Stimulated activated CD8-positive, alpha-beta memory T cell treated with anti-CD3 and anti-CD28 coated beads, Interleukin-4, amount 100 ng/mL, for 48 hours (primary cell): ENCODE data around the gene PLA2G7.

ENCODE experiments used
- DNase-seq: peaks from one replicate; pipeline ENCODE4 v3.0.0-alpha.2; 2020

PLA2G7 gene

DNA sequence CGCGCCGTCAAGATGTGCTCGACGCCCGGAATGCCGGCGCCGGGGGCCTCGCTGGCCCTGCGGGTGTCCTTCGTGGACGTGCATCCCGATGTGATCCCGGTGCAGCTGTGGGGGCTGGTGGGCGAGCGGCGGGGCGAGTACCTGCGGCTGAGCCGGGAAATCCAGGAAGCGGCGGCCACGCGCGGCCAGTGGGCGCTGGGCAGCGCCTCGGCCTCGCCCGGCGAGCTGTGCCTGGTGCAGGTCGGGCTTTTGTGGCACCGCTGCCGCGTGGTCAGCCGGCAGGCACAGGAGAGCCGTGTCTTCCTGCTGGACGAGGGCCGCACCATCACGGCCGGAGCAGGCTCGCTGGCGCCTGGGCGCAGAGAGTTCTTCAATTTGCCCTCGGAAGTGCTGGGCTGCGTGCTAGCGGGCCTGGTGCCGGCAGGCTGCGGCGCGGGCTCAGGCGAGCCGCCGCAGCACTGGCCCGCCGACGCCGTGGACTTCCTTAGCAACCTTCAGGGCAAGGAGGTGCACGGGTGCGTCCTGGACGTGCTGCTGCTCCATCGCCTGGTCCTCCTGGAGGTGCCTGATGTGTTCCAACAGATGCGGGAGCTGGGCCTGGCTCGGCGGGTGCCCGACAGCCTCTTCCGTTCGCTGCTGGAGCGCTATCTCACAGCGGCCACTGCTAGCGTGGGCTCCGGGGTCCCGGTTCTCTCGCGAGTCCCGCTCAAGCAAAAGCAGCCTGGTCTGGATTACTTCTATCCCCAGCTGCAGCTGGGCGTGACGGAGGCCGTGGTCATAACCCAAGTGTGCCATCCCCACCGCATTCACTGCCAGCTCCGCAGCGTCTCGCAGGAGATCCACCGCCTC is 46.8 kb downstream of the PLA2G7 start:
- no peak for DNase-seq

DNA sequence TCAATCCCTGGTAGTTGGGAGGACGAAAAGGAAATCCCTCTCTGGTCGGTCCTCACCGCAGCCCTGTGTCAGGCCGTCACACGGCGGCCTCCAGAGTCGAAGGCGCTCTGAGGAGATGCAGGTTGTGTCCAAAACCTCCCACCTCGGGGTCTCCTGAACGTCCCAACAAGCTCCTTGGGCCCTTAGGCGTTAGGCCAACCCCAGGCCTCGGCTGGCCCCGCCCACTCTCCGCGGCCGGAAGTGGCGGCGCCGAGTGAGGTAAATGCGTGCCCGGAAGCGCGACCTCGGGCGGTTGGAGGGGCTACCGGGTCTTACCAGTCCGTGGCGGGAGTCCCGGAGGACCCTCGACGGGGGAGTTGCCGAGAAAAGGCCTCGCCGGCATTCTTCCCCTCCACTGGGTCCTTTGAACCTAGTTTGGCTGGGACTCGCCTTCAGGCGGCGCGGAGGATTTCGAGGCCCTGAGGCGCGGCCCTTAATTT is 47.5 kb downstream of the PLA2G7 start, which contains the start of gene TDRD6:
Gene TDRD6 (plus strand): TSS at position 267 of the 479 bp plus-strand sequence. CDS start 244 bp downstream, outside the sequence.
- DNase-seq, result no peak

DNA sequence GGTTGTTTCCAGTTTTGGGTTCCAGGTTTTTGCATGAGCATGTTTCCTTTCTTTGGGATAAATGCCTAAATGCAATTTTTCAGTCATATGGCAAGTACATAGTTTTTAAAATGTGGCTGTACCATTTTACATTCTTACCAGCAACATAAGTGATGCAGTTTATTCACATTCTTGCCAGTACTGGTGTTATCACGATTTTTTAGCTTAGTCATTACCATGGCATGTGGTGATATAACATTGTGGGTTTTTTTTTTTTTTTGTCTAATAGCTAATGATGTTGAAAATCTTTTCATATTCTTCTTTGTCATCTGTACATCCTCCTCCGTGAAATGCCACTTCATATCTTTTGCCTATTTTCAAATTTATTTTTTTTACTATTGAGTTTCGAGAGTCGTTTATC is 50.4 kb downstream of the PLA2G7 start:
- no peak for DNase-seq

DNA sequence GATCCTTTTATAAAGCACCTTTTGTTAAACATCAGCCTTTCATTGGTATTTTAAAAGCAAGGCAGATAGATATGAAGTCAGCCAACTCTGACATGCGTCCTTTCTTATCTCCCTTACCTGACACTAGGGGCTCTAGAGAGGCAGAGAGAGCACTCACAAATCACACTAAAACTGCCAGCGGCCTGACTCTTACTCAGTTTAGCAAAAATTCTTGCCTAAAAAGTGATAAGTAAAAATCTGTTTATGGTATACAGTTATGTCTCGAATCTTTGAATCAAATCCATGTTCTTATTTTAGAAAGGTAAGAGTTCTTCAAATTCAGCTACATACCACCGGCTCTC is 57.9 kb downstream of the PLA2G7 start:
- DNase-seq, result no peak

DNA sequence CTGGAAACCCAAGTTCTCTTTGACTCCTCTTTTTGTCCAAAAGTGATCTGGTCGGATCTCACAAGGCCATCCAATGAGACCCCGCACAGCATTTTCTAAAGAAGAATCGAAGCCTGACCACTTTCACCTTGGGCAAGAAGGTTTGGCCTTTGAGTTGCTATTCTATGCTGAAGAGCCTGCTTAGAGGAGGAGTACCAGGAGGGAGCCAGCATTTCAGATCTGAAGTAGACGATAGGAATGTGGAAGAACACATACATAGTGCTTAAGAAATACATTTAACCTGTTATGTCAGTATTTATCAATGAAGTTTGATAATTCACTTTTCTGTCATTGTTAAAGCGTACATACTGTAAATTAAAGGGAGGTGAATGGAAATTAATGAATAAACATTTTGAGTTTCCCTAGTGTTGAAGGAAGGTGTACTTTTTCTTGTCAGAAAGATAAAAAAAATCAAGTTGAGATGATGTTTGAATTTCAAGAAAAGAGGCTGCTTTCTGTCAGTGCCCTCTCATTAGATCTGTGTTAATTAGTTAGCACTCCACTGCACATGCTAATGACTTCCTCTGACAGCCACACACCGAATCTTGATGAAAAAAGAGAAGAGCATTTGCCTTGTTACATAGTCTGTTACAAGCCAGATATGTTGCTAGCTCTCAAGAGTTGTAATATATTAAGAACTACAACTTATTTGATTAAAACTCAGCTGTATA is 58.4 kb downstream of the PLA2G7 start:
- no peak for DNase-seq

DNA sequence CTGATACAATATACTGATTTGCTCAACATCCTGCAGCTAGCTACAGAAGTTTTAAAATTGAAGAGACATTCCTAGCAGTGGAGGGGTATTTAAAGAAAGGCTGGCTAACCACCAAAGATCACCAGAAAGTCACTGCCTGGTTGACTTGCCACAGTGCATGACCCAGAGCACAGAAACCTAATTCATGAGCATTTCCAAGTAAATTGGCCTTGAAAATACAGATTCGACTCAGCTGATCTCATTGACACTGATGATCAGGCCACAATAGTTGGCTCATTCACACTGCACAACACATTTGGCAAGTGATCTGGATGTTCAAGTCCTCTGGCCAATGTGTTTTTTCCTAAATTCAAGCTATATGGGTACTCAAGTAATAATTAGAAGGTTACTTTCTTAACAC is 60.8 kb downstream of the PLA2G7 start:
- DNase-seq, result no peak

DNA sequence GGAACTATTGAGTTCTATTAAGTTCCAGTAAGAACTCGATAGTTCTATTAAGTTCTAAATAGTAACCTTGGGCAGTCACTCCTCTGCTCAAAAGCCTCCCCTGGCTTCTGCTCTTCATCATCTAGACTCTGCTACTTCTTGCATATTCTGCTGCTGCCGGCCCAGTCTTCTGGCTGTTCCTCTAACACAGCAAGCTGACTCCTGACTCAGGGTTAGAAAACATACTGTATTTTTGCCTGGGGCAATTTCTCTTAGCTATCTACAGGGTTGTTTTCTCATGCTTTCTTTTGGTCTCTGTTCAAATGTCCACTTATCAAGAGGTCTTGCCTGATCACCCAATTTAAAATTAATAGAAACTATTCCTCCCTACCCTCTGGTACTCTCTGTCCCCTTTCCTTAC is 67.8 kb downstream of the PLA2G7 start:
- no peak for DNase-seq

DNA sequence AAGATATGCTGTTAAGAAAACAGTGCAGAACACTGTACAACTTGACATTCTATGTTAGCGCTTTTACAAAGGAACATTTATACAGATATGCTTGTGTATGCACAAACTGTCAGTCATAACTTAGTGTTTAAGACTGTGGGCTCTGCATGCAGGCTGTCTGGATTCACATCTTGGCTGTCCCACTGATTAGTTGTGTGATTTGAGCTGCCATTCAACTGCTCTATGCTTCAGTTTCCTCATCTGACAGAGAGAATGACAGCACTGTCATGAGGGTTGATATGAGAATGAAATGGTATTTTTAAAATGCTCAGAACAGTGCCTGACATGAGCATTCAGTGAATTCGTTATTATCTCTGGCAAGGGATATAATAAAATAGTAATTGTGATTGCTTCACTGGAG is 73.7 kb downstream of the PLA2G7 start:
- DNase-seq, result no peak

DNA sequence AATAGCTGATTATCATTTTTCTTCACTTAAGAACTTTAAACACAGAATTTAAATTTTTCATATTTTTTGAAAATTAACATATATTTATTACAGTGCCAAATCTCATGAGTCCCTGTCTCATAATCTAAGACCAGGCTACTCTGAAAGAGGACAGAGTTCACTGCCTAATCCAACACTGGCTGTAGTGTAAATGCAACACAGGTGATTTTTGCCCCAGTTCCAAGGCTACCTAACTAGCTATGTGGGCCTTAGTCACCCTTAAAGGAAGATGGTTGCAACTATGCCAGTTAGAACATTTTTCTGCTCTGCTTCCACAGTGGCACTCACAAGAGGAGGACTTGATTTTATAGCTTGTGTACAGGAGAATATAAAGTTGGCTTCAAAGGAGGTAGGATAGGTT is 77.5 kb downstream of the PLA2G7 start:
- no peak for DNase-seq

DNA sequence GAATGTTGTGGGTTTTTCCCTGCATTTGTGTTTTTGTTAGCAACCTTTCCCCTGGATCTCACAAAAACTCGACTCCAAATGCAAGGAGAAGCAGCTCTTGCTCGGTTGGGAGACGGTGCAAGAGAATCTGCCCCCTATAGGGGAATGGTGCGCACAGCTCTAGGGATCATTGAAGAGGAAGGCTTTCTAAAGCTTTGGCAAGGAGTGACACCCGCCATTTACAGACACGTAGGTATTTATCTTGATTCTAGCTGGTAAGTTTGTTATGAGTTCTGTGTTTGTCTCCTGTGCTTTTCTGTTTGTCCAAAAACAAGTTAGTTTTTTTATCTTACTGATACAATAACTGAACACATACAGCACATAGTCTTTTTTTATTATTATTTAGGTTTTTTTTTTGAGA is 79.4 kb downstream of the PLA2G7 start:
- no peak for DNase-seq
